ENCODE results near the gene HDC. TPM values are rescaled to one million over a fixed set of nuclear protein-coding genes. Genes with fewer than 3 reads are reported as not detected.

Gene HDC
- total and polyA plus RNA-seq, 11 donors: 0.18 to 0.97 (median 0.39) TPM; not detected in 3

GRCh38 chr15:50277370-50277769 lies 11.8 kb upstream of the HDC start:
- no peak overlapping the region for H3K4me3 ChIP-seq
- H3K27ac ChIP-seq: peak overlapping the region in 1 of 12 donors; percentile 81
- no peak for DNase-seq
- TF ChIP-seq POLR2A (IDR thresholded peaks at IDR 0.05) (no peak), CTCF (IDR thresholded peaks at IDR 0.05) (no peak)
- peaks cover 0 to 9% (median 0%) of the 10 kb centered on the region in 12 donors for H3K4me1 ChIP-seq
- peaks cover 0 to 17% (median 0%) of the 10 kb centered on the region in 9 donors for H3K36me3 ChIP-seq
- no peaks in the 10 kb centered on the region for H3K27me3 ChIP-seq
- H3K9me3 ChIP-seq: no peaks in the 10 kb centered on the region
- ATAC-seq: no peak
- 77 to 90% (median 86%) methylated on average over 1 of the region's 1 CpG for WGBS, 4 donors
- intact Hi-C loops (cut with DNase I): no loop called here

DNA sequence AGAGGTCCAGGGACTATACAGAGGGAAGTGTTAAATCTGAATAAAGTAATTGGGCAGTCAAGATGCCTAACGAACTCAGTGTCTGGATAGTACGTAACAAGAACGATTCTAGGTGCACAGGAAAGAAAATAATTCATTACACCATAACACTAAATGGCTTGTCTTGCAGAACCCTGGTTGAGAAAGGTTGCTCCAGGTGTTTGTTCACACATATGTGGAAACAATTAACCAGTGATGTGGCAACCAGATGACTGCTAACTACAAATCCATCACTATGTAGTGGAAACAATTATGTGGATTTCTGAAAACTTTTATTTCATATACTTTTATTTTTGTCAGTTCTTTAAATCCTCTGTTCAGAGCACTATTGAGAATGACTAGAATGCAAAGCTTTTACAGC lies 10.4 kb upstream of the HDC start:
- no peak overlapping the region for H3K27ac ChIP-seq
- DNase-seq (no peak), ATAC-seq (no peak)
- H3K4me3 ChIP-seq: no peak overlapping the region
- peaks cover 0 to 17% (median 0%) of the 10 kb centered on the region in 9 donors for H3K36me3 ChIP-seq
- WGBS, 4 donors: 71 to 80% (median 75%) methylated on average over 3 of the region's 3 CpGs
- intact Hi-C loops (cut with DNase I): no loop called here
- TF ChIP-seq POLR2A (IDR thresholded peaks at IDR 0.05) (no peak), CTCF (IDR thresholded peaks at IDR 0.05) (no peak)
- peaks cover 0 to 9% (median 0%) of the 10 kb centered on the region in 12 donors for H3K4me1 ChIP-seq
- no peaks in the 10 kb centered on the region for H3K27me3 ChIP-seq
- no peaks in the 10 kb centered on the region for H3K9me3 ChIP-seq

DNA sequence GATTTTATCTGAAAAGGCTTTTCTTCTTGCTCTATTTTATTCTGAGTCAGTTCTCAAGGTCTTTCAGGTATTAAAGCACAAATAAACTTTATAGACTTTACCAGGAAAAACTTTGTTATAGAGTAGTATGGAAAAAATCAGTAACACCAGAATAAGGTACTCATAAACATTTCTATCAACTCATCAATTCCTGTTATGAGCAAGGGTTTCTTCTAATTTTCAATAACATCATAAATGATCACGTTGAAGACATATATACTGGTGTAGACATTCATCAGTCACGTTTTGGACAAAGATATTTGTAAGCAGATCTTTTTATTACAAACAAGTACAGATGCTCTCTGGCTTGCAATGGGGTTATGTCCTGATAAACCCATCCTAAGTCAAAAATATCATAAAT lies 9.6 kb upstream of the HDC start:
- DNase-seq (no peak), ATAC-seq (no peak)
- intact Hi-C loops (cut with DNase I): no loop called here
- 41 to 54% (median 50%) methylated on average over 2 of the region's 2 CpGs for WGBS, 4 donors
- peaks cover 0 to 9% (median 0%) of the 10 kb centered on the region in 12 donors for H3K4me1 ChIP-seq
- H3K4me3 ChIP-seq: no peak overlapping the region
- no peak for TF ChIP-seq POLR2A (IDR thresholded peaks at IDR 0.05)
- TF ChIP-seq CTCF (IDR thresholded peaks at IDR 0.05): no peak
- no peaks in the 10 kb centered on the region for H3K9me3 ChIP-seq
- H3K27me3 ChIP-seq: no peaks in the 10 kb centered on the region
- H3K36me3 ChIP-seq: peaks cover 0 to 12% (median 0%) of the 10 kb centered on the region in 9 donors
- no peak overlapping the region for H3K27ac ChIP-seq

DNA sequence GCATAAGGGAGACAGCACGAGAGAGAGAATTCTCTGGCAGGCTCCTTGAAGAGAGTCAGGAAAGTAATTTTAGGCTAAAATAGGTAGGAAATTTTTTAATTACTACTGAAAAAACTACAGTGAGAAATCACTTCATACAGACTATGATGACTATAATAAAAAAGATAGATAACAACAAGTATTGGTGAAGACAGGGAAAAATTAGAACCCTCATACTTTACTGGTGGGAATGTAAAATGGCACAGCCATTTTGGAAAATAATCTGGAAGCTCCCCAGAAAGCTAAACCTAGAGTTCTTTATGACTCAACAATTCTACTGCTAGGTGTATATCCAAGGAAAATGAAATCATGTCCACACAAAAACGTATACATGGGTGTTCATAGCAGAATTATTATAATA lies 2.1 kb upstream of the HDC start:
- peaks cover 0 to 6% (median 0%) of the 10 kb centered on the region in 12 donors for H3K9me3 ChIP-seq
- ATAC-seq: no peak
- DNase-seq: no peak
- peaks cover 0 to 6% (median 0%) of the 10 kb centered on the region in 12 donors for H3K4me1 ChIP-seq
- intact Hi-C loops (cut with DNase I): no loop called here
- no peaks in the 10 kb centered on the region for H3K36me3 ChIP-seq
- H3K27me3 ChIP-seq: peaks cover 0 to 9% (median 0%) of the 10 kb centered on the region in 9 donors
- no peak overlapping the region for H3K4me3 ChIP-seq
- no peak overlapping the region for H3K27ac ChIP-seq
- 72 to 84% (median 77%) methylated on average over 2 of the region's 2 CpGs for WGBS, 4 donors
- no peak for TF ChIP-seq POLR2A (IDR thresholded peaks at IDR 0.05)
- TF ChIP-seq CTCF (IDR thresholded peaks at IDR 0.05): no peak

All from heart left ventricle (tissue), 16 donors.